Measurements from ENCODE around the gene CELF5. TPM values are rescaled to one million over a fixed set of nuclear protein-coding genes. Genes with fewer than 3 reads are reported as not detected.

Gene CELF5
- total and polyA plus RNA-seq, 9 of the 15 experiments (the other 6 are each of a cell fraction or from before 2014, with no cell fraction given), result 0.01 to 0.56 (median 0.22) TPM

GRCh38 chr19:3324405-3324856, 100.0 kb downstream of the CELF5 start (continued):
- peak; percentile 26; the same call in 1 of the 2 replicates for TF ChIP-seq ARID4B (CRISPR knock-in tag; IDR thresholded peaks at IDR 0.05)
- TF ChIP-seq TEAD1 (CRISPR knock-in tag; IDR thresholded peaks at IDR 0.05), result peak in 1 of 2 experiments; percentile 65; a peak in 1 of 4 replicates
- peak; percentile 89; the same call in 1 of the 2 replicates for TF ChIP-seq PTBP1 (IDR thresholded peaks at IDR 0.05; ENCODE audit: low read depth, low read length)
- no peak for TF ChIP-seq NCOA1 (IDR thresholded peaks at IDR 0.05; ENCODE audit: low read depth)
- peak; percentile 92 for TF ChIP-seq ZFP36 (IDR thresholded peaks at IDR 0.05; ENCODE audit: low read depth, low read length, partially characterized antibody)
- TF ChIP-seq BHLHE40 (IDR thresholded peaks at IDR 0.05; ENCODE audit: low read length), result 0 out of 2 replicates have a peak, but pooled peaks have one; percentile 8
- TF ChIP-seq RCOR1 (IDR thresholded peaks at IDR 0.05; ENCODE audit: borderline replicate concordance in 1 of 2, low read depth in 2 of 2, low read length in 2 of 2), result peak; percentile 36 to 72; a peak in 2 of 4 replicates
- peak; percentile 71 for TF ChIP-seq SMC3 (conservative IDR thresholded peaks at IDR 0.05; ENCODE audit: insufficient read depth, low read depth, low read length)
- TF ChIP-seq CC2D1A (IDR thresholded peaks at IDR 0.05), result peak; percentile 73
- TF ChIP-seq ZNF24 (IDR thresholded peaks at IDR 0.05), result 0 out of 2 replicates have a peak, but pooled peaks have one; percentile 41
- TF ChIP-seq BCOR (IDR thresholded peaks at IDR 0.05), result peak; percentile 99
- TF ChIP-seq NCOR1 (IDR thresholded peaks at IDR 0.05), result 0 out of 2 replicates have a peak, but pooled peaks have one; percentile 21
- TF ChIP-seq HNRNPLL (IDR thresholded peaks at IDR 0.05; ENCODE audit: low read depth, low read length, poor library complexity, severe bottlenecking), result no peak
- TF ChIP-seq E2F8 (IDR thresholded peaks at IDR 0.05; ENCODE audit: low read depth, partially characterized antibody), result peak; percentile 25
- TF ChIP-seq EHMT2 (IDR thresholded peaks at IDR 0.05), result peak; percentile 34; the same call in 1 of the 2 replicates
- TF ChIP-seq ARNT (IDR thresholded peaks at IDR 0.05), result peak in 1 of 2 experiments; percentile 72; a peak in 1 of 4 replicates
- peak; percentile 83 to 96 (median 85) for TF ChIP-seq CTCF (IDR thresholded peaks at IDR 0.05 in 2 of 3, conservative IDR thresholded peaks at IDR 0.05 in 1 of 3; ENCODE audit: insufficient read depth in 2 of 3, low read depth in 1 of 3, low read length in 3 of 3)

Measured in K562 (cell line).